ENCODE results near the gene LAPTM5.

LAPTM5 gene

GRCh38 chr1:30729901-30730300 lies 27.7 kb downstream of the LAPTM5 start:
- Histone ChIP-seq H3K36me3 (ENCODE audit: control insufficient read depth in 1 of 2, insufficient read depth in 2 of 2, low read length in 2 of 2) (peaks cover 6 to 10% of the 10 kb centered on the region in 2 donors), H3K27ac (ENCODE audit: low read length) (no peak overlapping the region), H3K4me1 (ENCODE audit: control insufficient read depth in 1 of 2, insufficient read depth in 2 of 2, low read length in 2 of 2) (no peaks in the 10 kb centered on the region), H3K4me3 (ENCODE audit: low read depth in 1 of 2, low read length in 2 of 2) (no peak overlapping the region), H3K27me3 (ENCODE audit: low read depth, low read length) (no peaks in the 10 kb centered on the region), H3K9me3 (ENCODE audit: control insufficient read depth in 1 of 2, low read length in 2 of 2) (no peaks in the 10 kb centered on the region)

GRCh38 chr1:30728832-30729638 lies 28.5 kb downstream of the LAPTM5 start:
- H3K4me3 ChIP-seq (ENCODE audit: low read depth in 1 of 2, low read length in 2 of 2), result no peak overlapping the region
- H3K27ac ChIP-seq (ENCODE audit: low read length), result no peak overlapping the region
- peaks cover 6 to 14% of the 10 kb centered on the region in 2 donors for H3K36me3 ChIP-seq (ENCODE audit: control insufficient read depth in 1 of 2, insufficient read depth in 2 of 2, low read length in 2 of 2)
- H3K4me1 ChIP-seq (ENCODE audit: control insufficient read depth in 1 of 2, insufficient read depth in 2 of 2, low read length in 2 of 2), result no peaks in the 10 kb centered on the region
- H3K27me3 ChIP-seq (ENCODE audit: low read depth, low read length), result no peaks in the 10 kb centered on the region
- no peaks in the 10 kb centered on the region for H3K9me3 ChIP-seq (ENCODE audit: control insufficient read depth in 1 of 2, low read length in 2 of 2)

- Histone ChIP-seq H3K4me3 (ENCODE audit: low read depth in 1 of 2, low read length in 2 of 2) (no peak overlapping the region), H3K27me3 (ENCODE audit: low read depth, low read length) (no peaks in the 10 kb centered on the region), H3K4me1 (ENCODE audit: control insufficient read depth in 1 of 2, insufficient read depth in 2 of 2, low read length in 2 of 2) (no peaks in the 10 kb centered on the region), H3K9me3 (ENCODE audit: control insufficient read depth in 1 of 2, low read length in 2 of 2) (no peaks in the 10 kb centered on the region), H3K36me3 (ENCODE audit: control insufficient read depth in 1 of 2, insufficient read depth in 2 of 2, low read length in 2 of 2) (peaks cover 6 to 14% of the 10 kb centered on the region in 2 donors), H3K27ac (ENCODE audit: low read length) (no peak overlapping the region)
Measured at GRCh38 chr1:30728340-30728739, 29.2 kb downstream of the LAPTM5 start.

GRCh38 chr1:30727824-30728223 lies 29.8 kb downstream of the LAPTM5 start:
- no peaks in the 10 kb centered on the region for H3K27me3 ChIP-seq (ENCODE audit: low read depth, low read length)
- H3K4me1 ChIP-seq (ENCODE audit: control insufficient read depth in 1 of 2, insufficient read depth in 2 of 2, low read length in 2 of 2), result no peaks in the 10 kb centered on the region
- no peak overlapping the region for H3K4me3 ChIP-seq (ENCODE audit: low read depth in 1 of 2, low read length in 2 of 2)
- H3K36me3 ChIP-seq (ENCODE audit: control insufficient read depth in 1 of 2, insufficient read depth in 2 of 2, low read length in 2 of 2), result peaks cover 6 to 14% of the 10 kb centered on the region in 2 donors
- H3K9me3 ChIP-seq (ENCODE audit: control insufficient read depth in 1 of 2, low read length in 2 of 2), result no peaks in the 10 kb centered on the region
- H3K27ac ChIP-seq (ENCODE audit: low read length), result no peak overlapping the region

- Histone ChIP-seq H3K27ac (ENCODE audit: low read length) (no peak overlapping the region), H3K4me1 (ENCODE audit: control insufficient read depth in 1 of 2, insufficient read depth in 2 of 2, low read length in 2 of 2) (no peaks in the 10 kb centered on the region), H3K4me3 (ENCODE audit: low read depth in 1 of 2, low read length in 2 of 2) (no peak overlapping the region), H3K9me3 (ENCODE audit: control insufficient read depth in 1 of 2, low read length in 2 of 2) (no peaks in the 10 kb centered on the region), H3K27me3 (ENCODE audit: low read depth, low read length) (no peaks in the 10 kb centered on the region), H3K36me3 (ENCODE audit: control insufficient read depth in 1 of 2, insufficient read depth in 2 of 2, low read length in 2 of 2) (peaks cover 6 to 14% of the 10 kb centered on the region in 2 donors)
Measured at GRCh38 chr1:30726773-30727684, 30.5 kb downstream of the LAPTM5 start.

GRCh38 chr1:30726236-30726635 lies 31.3 kb downstream of the LAPTM5 start:
- H3K36me3 ChIP-seq (ENCODE audit: control insufficient read depth in 1 of 2, insufficient read depth in 2 of 2, low read length in 2 of 2), result peaks cover 6 to 14% of the 10 kb centered on the region in 2 donors

GRCh38 chr1:30725450-30726095 lies 32.0 kb downstream of the LAPTM5 start:
- Histone ChIP-seq H3K27ac (ENCODE audit: low read length) (no peak overlapping the region), H3K4me1 (ENCODE audit: control insufficient read depth in 1 of 2, insufficient read depth in 2 of 2, low read length in 2 of 2) (no peaks in the 10 kb centered on the region), H3K36me3 (ENCODE audit: control insufficient read depth in 1 of 2, insufficient read depth in 2 of 2, low read length in 2 of 2) (peaks cover 6 to 14% of the 10 kb centered on the region in 2 donors), H3K4me3 (ENCODE audit: low read depth in 1 of 2, low read length in 2 of 2) (no peak overlapping the region), H3K9me3 (ENCODE audit: control insufficient read depth in 1 of 2, low read length in 2 of 2) (no peaks in the 10 kb centered on the region), H3K27me3 (ENCODE audit: low read depth, low read length) (no peaks in the 10 kb centered on the region)

More at GRCh38 chr1:30726236-30726635, 31.3 kb downstream of the LAPTM5 start:
- no peak overlapping the region for H3K4me3 ChIP-seq (ENCODE audit: low read depth in 1 of 2, low read length in 2 of 2)
- no peak overlapping the region for H3K27ac ChIP-seq (ENCODE audit: low read length)
- H3K27me3 ChIP-seq (ENCODE audit: low read depth, low read length), result no peaks in the 10 kb centered on the region
- no peaks in the 10 kb centered on the region for H3K9me3 ChIP-seq (ENCODE audit: control insufficient read depth in 1 of 2, low read length in 2 of 2)
- no peaks in the 10 kb centered on the region for H3K4me1 ChIP-seq (ENCODE audit: control insufficient read depth in 1 of 2, insufficient read depth in 2 of 2, low read length in 2 of 2)

- Histone ChIP-seq H3K27ac (ENCODE audit: low read length) (no peak overlapping the region), H3K4me1 (ENCODE audit: control insufficient read depth in 1 of 2, insufficient read depth in 2 of 2, low read length in 2 of 2) (no peaks in the 10 kb centered on the region), H3K9me3 (ENCODE audit: control insufficient read depth in 1 of 2, low read length in 2 of 2) (no peaks in the 10 kb centered on the region), H3K36me3 (ENCODE audit: control insufficient read depth in 1 of 2, insufficient read depth in 2 of 2, low read length in 2 of 2) (peaks cover 6 to 14% of the 10 kb centered on the region in 2 donors), H3K27me3 (ENCODE audit: low read depth, low read length) (no peaks in the 10 kb centered on the region), H3K4me3 (ENCODE audit: low read depth in 1 of 2, low read length in 2 of 2) (no peak overlapping the region)
Measured at GRCh38 chr1:30724655-30725421, 32.7 kb downstream of the LAPTM5 start.

- Histone ChIP-seq H3K9me3 (ENCODE audit: control insufficient read depth in 1 of 2, low read length in 2 of 2) (no peaks in the 10 kb centered on the region), H3K4me1 (ENCODE audit: control insufficient read depth in 1 of 2, insufficient read depth in 2 of 2, low read length in 2 of 2) (peaks cover 3 to 6% of the 10 kb centered on the region in 2 donors), H3K27ac (ENCODE audit: low read length) (no peak overlapping the region), H3K4me3 (ENCODE audit: low read depth in 1 of 2, low read length in 2 of 2) (no peak overlapping the region), H3K27me3 (ENCODE audit: low read depth, low read length) (no peaks in the 10 kb centered on the region), H3K36me3 (ENCODE audit: control insufficient read depth in 1 of 2, insufficient read depth in 2 of 2, low read length in 2 of 2) (peaks cover 6 to 14% of the 10 kb centered on the region in 2 donors)
Measured at GRCh38 chr1:30724175-30724574, 33.4 kb downstream of the LAPTM5 start.

- Histone ChIP-seq H3K36me3 (ENCODE audit: control insufficient read depth in 1 of 2, insufficient read depth in 2 of 2, low read length in 2 of 2) (peaks cover 6 to 14% of the 10 kb centered on the region in 2 donors), H3K4me1 (ENCODE audit: control insufficient read depth in 1 of 2, insufficient read depth in 2 of 2, low read length in 2 of 2) (peaks cover 3 to 6% of the 10 kb centered on the region in 2 donors), H3K27ac (ENCODE audit: low read length) (no peak within 1 kb of the TSS), H3K4me3 (ENCODE audit: low read depth in 1 of 2, low read length in 2 of 2) (no peak within 1 kb of the TSS), H3K27me3 (ENCODE audit: low read depth, low read length) (no peaks in the 10 kb centered on the region), H3K9me3 (ENCODE audit: control insufficient read depth in 1 of 2, low read length in 2 of 2) (no peaks in the 10 kb centered on the region)
Measured at GRCh38 chr1:30723331-30723755, 34.2 kb downstream of the LAPTM5 start, which contains the start of gene MATN1. TSS of gene MATN1 (minus strand) at chr1:30723585. CDS start at chr1:30723551, 34 bp downstream.
